ENCODE data around the gene CALHM5.

CALHM5 gene

DNA sequence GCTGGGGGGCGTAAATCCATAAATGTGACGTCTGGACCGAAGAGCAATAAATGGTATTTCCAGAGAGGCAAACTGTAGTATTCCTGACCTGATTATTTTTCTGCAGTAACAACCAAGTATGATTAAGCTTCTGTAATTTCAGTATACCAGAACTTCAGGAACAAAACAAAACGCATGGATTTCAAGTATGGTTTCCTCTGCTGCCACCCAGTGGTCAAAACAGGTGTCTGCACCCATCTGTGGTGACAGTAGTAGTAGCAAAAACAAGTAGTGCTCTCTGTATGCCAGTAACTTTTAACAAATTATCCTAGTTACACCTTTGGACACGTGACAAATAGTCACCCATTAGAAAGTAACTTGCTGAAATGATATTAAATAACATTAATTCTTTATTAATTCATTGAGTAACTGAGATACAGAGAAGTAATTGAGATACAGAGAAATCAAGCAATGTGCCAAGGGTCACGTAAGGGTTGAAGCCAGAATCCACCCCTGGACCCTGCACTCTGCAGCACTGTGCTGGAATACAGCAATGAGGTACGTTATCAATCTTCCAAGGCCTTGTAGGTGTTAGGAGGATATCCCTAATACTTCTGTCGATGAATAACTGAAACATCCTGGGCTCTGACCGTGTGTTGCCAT lies 50.1 kb downstream of the CALHM5 start (continued):
- TF ChIP-seq BCL6B (tag by site-specific recombination; IDR thresholded peaks at IDR 0.05) (no peak), ZNF660 (tag by site-specific recombination; IDR thresholded peaks at IDR 0.05) (peak; percentile 64; the same call in 1 of the 2 replicates), ZNF610 (tag by site-specific recombination; IDR thresholded peaks at IDR 0.05; ENCODE audit: borderline replicate concordance) (no peak), ZNF558 (tag by site-specific recombination; IDR thresholded peaks at IDR 0.05) (no peak), ZSCAN18 (tag by site-specific recombination; IDR thresholded peaks at IDR 0.05) (no peak)
- TF ChIP-seq, protein P1, sequence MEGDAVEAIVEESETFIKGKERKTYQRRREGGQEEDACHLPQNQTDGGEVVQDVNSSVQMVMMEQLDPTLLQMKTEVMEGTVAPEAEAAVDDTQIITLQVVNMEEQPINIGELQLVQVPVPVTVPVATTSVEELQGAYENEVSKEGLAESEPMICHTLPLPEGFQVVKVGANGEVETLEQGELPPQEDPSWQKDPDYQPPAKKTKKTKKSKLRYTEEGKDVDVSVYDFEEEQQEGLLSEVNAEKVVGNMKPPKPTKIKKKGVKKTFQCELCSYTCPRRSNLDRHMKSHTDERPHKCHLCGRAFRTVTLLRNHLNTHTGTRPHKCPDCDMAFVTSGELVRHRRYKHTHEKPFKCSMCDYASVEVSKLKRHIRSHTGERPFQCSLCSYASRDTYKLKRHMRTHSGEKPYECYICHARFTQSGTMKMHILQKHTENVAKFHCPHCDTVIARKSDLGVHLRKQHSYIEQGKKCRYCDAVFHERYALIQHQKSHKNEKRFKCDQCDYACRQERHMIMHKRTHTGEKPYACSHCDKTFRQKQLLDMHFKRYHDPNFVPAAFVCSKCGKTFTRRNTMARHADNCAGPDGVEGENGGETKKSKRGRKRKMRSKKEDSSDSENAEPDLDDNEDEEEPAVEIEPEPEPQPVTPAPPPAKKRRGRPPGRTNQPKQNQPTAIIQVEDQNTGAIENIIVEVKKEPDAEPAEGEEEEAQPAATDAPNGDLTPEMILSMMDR (tag by site-specific recombination; IDR thresholded peaks at IDR 0.05): peak; percentile 48; the same call in 1 of the 2 replicates

GRCh38 chr6:116562019-116562403 lies 50.6 kb downstream of the CALHM5 start:
- CTCF ChIA-PET: interaction anchor here (0.6 to 7.0 kb wide), 16 partner anchors 8 to 345 kb away, joined by 3 to 159 read pairs (median 8); partner anchors contain the start of genes CALHM4 and RWDD1
- no peak overlapping the region for H3K27ac ChIP-seq (ENCODE audit: extremely low read depth, low read depth, low read length)

GRCh38 chr6:116562614-116563013 lies 51.2 kb downstream of the CALHM5 start:
- Histone ChIP-seq H3K27ac (ENCODE audit: extremely low read depth, low read depth, low read length) (no peak overlapping the region), H3K4me1 (ENCODE audit: control insufficient read depth, insufficient read depth, low read length) (peaks cover 4% of the 10 kb centered on the region; the same call in 1 of the 2 replicates), H3K4me3 (ENCODE audit: low read depth, low read length) (no peak overlapping the region), H3K36me3 (ENCODE audit: control insufficient read depth in 2 of 2, insufficient read depth in 1 of 2, low read length in 2 of 2) (no peaks in the 10 kb centered on the region), H3K9me3 (ENCODE audit: control insufficient read depth, insufficient read depth, low read depth, low read length) (no peaks in the 10 kb centered on the region)
- CTCF ChIA-PET: interaction anchor here (0.6 to 7.0 kb wide), 23 partner anchors 8 to 404 kb away, joined by 3 to 159 read pairs (median 5); partner anchors contain the start of genes CALHM4, CALHM5 and RWDD1
- no peak for TF ChIP-seq ZNF48 (tag by site-specific recombination; IDR thresholded peaks at IDR 0.05)
- POLR2A ChIA-PET: interaction anchor here (0.9 kb wide), 1 partner anchor 8 kb away, joined by 4 read pairs; no protein-coding TSS in a partner anchor

More at GRCh38 chr6:116562019-116562403, 50.6 kb downstream of the CALHM5 start:
- H3K36me3 ChIP-seq (ENCODE audit: control insufficient read depth in 2 of 2, insufficient read depth in 1 of 2, low read length in 2 of 2): no peaks in the 10 kb centered on the region
- no peaks in the 10 kb centered on the region for H3K9me3 ChIP-seq (ENCODE audit: control insufficient read depth, insufficient read depth, low read depth, low read length)
- TF ChIP-seq TCF7L2 (IDR thresholded peaks at IDR 0.05; ENCODE audit: borderline replicate concordance, low read depth, low read length) (no peak), ZFP41 (tag by site-specific recombination; IDR thresholded peaks at IDR 0.05; ENCODE audit: borderline replicate concordance) (no peak), ZSCAN30 (tag by site-specific recombination; IDR thresholded peaks at IDR 0.05) (no peak), ZBTB1 (tag by site-specific recombination; IDR thresholded peaks at IDR 0.05) (no peak), ZNF791 (tag by site-specific recombination; IDR thresholded peaks at IDR 0.05) (no peak)
- H3K4me3 ChIP-seq (ENCODE audit: low read depth, low read length): no peak overlapping the region
- peaks cover 4% of the 10 kb centered on the region; the same call in 1 of the 2 replicates for H3K4me1 ChIP-seq (ENCODE audit: control insufficient read depth, insufficient read depth, low read length)
- POLR2A ChIA-PET: interaction anchor here (0.9 kb wide), 1 partner anchor 9 kb away, joined by 4 read pairs; no protein-coding TSS in a partner anchor

DNA sequence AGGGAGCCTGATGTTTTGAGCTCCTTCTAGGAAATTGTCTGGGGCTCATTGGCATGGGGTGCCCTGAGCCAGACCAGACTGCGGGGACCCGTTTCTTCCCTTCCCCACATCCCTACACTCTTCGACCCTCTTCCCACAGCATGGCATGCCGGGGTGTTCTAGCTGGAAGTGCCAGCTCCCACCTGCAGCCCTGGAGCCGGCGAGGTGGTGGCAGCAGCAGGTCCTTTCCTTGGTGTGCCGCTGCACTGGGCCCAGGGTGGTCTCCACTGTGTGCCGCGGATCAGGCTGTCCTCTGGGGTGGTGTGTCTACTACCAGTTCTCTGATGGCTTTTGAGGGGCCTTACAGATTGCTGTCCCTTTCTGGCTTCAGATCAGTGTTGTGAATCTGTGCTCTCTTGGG lies 52.4 kb downstream of the CALHM5 start:
- no peak overlapping the region for H3K4me3 ChIP-seq (ENCODE audit: low read depth, low read length)
- ChIA-PET POLR2A (no interaction called here), CTCF (interaction anchor here (0.6 to 7.0 kb wide), 17 partner anchors 10 to 347 kb away, joined by 3 to 159 read pairs (median 7); partner anchors contain the start of genes CALHM4 and CALHM5)
- H3K9me3 ChIP-seq (ENCODE audit: control insufficient read depth, insufficient read depth, low read depth, low read length): no peaks in the 10 kb centered on the region
- no peak overlapping the region for H3K27ac ChIP-seq (ENCODE audit: extremely low read depth, low read depth, low read length)
- H3K4me1 ChIP-seq (ENCODE audit: control insufficient read depth, insufficient read depth, low read length): no peaks in the 10 kb centered on the region
- H3K36me3 ChIP-seq (ENCODE audit: control insufficient read depth in 2 of 2, insufficient read depth in 1 of 2, low read length in 2 of 2): no peaks in the 10 kb centered on the region
- TF ChIP-seq ZNF133 (tag by site-specific recombination; IDR thresholded peaks at IDR 0.05) (no peak), ZBTB26 (tag by site-specific recombination; optimal IDR thresholded peaks at IDR 0.05) (no peak), ZNF621 (tag by site-specific recombination; IDR thresholded peaks at IDR 0.05) (no peak), SP3 (tag by site-specific recombination; IDR thresholded peaks at IDR 0.05) (no peak), ZNF169 (tag by site-specific recombination; IDR thresholded peaks at IDR 0.05) (no peak), MEIS1 (CRISPR knock-in tag; IDR thresholded peaks at IDR 0.05; ENCODE audit: borderline replicate concordance) (no peak), ZNF558 (tag by site-specific recombination; IDR thresholded peaks at IDR 0.05) (no peak), BCL11B (tag by site-specific recombination; IDR thresholded peaks at IDR 0.05; ENCODE audit: low read depth) (no peak)
- TF ChIP-seq, protein P2, sequence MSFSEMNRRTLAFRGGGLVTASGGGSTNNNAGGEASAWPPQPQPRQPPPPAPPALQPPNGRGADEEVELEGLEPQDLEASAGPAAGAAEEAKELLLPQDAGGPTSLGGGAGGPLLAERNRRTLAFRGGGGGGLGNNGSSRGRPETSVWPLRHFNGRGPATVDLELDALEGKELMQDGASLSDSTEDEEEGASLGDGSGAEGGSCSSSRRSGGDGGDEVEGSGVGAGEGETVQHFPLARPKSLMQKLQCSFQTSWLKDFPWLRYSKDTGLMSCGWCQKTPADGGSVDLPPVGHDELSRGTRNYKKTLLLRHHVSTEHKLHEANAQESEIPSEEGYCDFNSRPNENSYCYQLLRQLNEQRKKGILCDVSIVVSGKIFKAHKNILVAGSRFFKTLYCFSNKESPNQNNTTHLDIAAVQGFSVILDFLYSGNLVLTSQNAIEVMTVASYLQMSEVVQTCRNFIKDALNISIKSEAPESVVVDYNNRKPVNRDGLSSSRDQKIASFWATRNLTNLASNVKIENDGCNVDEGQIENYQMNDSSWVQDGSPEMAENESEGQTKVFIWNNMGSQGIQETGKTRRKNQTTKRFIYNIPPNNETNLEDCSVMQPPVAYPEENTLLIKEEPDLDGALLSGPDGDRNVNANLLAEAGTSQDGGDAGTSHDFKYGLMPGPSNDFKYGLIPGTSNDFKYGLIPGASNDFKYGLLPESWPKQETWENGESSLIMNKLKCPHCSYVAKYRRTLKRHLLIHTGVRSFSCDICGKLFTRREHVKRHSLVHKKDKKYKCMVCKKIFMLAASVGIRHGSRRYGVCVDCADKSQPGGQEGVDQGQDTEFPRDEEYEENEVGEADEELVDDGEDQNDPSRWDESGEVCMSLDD (tag by site-specific recombination; IDR thresholded peaks at IDR 0.05): no peak
